Measurements from ENCODE around the gene LMNTD1.
"Not testable (repeated sequence)": the region's sequence is repeated elsewhere in the genome, so short reads cannot be mapped to it uniquely, and the experiment has no call there.

Gene LMNTD1

DNA sequence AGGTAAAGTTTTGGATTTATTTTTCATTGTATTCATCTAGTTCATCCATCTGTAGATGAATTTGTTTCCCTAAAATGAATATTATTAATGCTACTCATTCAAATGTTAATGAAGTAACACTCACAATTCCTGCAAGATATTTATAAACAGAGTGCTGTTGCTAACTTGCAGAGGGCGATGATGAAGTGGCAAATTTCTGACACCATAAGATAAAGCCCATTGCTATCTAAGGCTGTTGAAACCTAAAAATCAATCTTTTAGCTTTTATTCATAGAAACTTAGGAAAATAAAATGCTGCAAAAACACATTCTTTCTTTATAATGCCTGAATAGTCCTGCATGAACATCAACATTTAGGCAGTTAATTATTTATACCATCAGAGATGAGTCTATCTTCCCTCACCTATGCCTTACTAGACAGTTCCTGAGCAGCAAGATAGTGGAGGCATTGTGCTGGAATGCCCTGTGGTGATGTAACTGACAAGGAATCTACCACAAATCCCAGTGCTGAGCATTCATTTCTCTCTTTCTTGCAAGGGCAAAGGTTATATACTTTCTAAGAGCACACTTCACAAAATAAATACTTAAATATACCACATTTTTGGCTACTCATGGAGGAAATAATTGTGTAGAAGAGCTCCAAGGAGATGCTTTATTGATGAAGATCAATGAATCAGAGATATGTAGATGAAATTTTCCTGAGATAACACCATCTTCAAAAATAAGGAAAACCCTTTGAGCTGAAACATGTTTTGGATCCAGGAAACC lies 57.6 kb downstream of the LMNTD1 start:
- peaks cover 2% of the 10 kb centered on the region for H3K9me3 ChIP-seq (ENCODE audit: severe bottlenecking)
- H3K27ac ChIP-seq: no peak overlapping the region
- no peaks in the 10 kb centered on the region for H3K36me3 ChIP-seq
- TF ChIP-seq, protein P1, sequence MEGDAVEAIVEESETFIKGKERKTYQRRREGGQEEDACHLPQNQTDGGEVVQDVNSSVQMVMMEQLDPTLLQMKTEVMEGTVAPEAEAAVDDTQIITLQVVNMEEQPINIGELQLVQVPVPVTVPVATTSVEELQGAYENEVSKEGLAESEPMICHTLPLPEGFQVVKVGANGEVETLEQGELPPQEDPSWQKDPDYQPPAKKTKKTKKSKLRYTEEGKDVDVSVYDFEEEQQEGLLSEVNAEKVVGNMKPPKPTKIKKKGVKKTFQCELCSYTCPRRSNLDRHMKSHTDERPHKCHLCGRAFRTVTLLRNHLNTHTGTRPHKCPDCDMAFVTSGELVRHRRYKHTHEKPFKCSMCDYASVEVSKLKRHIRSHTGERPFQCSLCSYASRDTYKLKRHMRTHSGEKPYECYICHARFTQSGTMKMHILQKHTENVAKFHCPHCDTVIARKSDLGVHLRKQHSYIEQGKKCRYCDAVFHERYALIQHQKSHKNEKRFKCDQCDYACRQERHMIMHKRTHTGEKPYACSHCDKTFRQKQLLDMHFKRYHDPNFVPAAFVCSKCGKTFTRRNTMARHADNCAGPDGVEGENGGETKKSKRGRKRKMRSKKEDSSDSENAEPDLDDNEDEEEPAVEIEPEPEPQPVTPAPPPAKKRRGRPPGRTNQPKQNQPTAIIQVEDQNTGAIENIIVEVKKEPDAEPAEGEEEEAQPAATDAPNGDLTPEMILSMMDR (IDR thresholded peaks at IDR 0.05; ENCODE audit: low read depth, low read length): no peak
- no peaks in the 10 kb centered on the region for H3K27me3 ChIP-seq (ENCODE audit: insufficient read depth, low read depth, severe bottlenecking)
- no peak for DNase-seq
- no peak overlapping the region for H3K4me3 ChIP-seq (ENCODE audit: low read depth, low read length)

DNA sequence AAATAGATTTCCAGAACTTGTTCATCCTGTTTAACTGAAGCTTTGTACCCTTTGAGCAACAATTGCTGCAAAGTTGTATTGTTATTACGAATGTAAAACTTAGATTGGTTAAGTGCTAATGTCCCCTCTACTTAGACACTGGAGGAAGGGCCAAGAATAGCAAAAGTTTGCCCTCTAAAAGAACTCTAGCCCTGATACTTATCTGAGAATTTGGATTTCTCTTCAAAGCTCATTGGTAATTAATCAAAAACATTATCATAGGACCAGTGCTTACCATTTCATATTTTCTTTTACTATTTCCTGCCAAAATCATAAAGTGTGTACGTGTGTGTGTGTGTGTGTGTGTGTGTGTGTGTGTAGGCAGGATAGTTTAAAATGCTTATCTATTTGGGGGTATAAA lies 58.2 kb downstream of the LMNTD1 start:
- Histone ChIP-seq H3K36me3 (no peaks in the 10 kb centered on the region), H3K4me3 (ENCODE audit: low read depth, low read length) (no peak overlapping the region), H3K9me3 (ENCODE audit: severe bottlenecking) (peaks cover 2% of the 10 kb centered on the region), H3K27ac (no peak overlapping the region), H3K27me3 (ENCODE audit: insufficient read depth, low read depth, severe bottlenecking) (no peaks in the 10 kb centered on the region)
- no peak for DNase-seq
- TF ChIP-seq, protein P1 (IDR thresholded peaks at IDR 0.05; ENCODE audit: low read depth, low read length): no peak

DNA sequence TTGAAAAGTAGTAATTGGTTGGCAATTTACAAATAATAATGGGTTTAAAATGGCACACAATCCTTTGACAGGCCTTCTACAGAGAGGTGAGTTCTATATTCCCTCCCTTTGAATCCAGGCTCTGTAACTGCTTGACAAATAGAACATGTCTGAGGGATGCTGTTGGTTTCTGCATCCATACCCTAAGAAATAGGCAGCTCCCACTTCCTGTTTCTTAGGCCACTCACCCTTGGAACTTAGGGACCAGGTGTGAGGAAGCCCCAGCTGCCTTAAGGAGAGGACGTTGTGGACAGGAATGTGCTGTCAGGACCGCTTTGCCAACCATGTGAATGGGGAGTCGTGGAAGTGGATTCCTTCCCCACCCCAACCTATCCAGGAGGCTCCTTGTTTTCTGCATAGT lies 59.4 kb downstream of the LMNTD1 start:
- DNase-seq: no peak
- Histone ChIP-seq H3K9me3 (ENCODE audit: severe bottlenecking) (peaks cover 2% of the 10 kb centered on the region), H3K27ac (no peak overlapping the region), H3K36me3 (no peaks in the 10 kb centered on the region), H3K4me3 (ENCODE audit: low read depth, low read length) (no peak overlapping the region), H3K27me3 (ENCODE audit: insufficient read depth, low read depth, severe bottlenecking) (no peaks in the 10 kb centered on the region)
- TF ChIP-seq, protein P1 (IDR thresholded peaks at IDR 0.05; ENCODE audit: low read depth, low read length): no peak

DNA sequence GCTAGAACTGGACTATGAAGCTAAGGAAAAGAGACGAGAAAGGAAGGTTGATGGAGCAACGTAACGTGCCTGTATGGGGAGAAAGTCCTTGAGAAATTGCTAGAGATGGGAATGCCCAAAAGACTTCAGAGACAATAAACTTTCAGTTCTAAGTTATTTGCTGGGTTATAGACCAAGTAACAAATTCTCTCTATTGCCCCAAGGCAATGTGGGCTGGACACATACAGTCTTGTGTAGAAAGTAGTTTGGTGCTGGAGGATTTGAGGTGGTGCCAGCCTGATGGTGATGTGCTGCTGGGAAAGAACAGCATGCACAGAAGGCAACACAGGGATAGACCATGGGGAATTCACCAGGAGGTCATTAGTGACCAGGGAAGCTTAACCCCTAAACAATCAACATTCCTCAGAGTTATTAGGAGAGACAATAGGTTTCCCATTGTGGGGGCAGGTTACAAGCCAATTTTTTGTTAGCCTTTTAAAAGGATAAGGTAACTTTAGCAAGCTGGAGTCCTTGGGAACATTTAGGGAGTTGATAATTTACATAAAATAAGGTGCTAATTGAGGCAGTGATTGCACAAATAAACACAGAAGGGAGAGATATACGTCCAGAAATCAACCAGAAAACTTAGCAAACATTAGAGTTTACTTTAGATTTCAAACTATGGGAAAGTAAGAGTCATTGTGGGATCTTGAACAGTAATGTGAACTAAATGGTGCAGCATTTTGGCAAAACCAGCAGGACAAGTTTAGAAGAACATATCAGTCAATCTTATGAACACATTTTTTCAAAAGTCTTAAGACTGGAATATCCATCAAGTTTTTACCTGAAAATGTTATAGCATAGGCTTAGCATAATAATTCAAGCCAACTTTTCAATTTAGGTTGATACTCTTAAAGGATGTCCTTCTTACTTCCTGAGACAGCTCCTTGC lies 61.4 kb downstream of the LMNTD1 start:
- no peak overlapping the region for H3K27ac ChIP-seq
- H3K27me3 ChIP-seq (ENCODE audit: insufficient read depth, low read depth, severe bottlenecking): no peaks in the 10 kb centered on the region
- TF ChIP-seq, protein P1 (IDR thresholded peaks at IDR 0.05; ENCODE audit: low read depth, low read length): no peak
- DNase-seq: no peak
- H3K36me3 ChIP-seq: no peaks in the 10 kb centered on the region
- H3K9me3 ChIP-seq (ENCODE audit: severe bottlenecking): no peaks in the 10 kb centered on the region
- H3K4me3 ChIP-seq (ENCODE audit: low read depth, low read length): no peak overlapping the region

DNA sequence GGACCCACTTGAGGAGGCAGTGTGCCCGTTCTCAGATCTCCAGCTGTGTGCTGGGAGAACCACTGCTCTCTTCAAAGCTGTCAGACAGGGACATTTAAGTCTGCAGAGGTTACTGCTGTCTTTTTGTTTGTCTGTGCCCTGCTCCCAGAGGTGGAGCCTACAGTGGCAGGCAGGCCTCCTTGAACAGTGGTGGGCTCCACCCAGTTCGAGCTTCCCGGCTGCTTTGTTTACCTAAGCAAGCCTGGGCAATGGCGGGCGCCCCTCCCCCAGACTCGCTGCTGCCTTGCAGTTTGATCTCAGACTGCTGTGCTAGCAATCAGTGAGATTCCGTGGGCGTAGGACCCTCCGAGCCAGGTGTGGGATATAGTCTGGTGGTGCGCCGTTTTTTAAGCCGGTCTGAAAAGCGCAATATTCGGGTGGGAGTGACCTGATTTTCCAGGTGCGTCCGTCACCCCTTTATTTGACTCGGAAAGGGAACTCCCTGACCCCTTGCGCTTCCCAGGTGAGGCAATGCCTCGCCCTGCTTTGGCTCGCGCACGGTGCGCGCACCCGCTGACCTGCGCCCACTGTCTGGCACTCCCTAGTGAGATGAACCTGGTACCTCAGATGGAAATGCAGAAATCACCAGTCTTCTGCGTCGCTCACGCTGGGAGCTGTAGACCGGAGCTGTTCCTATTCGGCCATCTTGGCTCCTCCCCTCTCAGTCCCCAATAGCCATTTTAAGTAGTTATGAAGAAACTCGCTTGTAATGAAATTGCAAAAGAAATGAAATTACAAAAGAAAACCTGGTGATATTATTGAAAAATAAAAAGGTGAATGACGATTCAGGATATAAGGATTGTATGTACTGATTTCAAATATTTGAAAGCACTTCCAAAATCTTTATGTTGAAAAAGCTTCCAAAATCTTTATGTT lies 63.9 kb downstream of the LMNTD1 start:
- DNase-seq; H3K4me3 ChIP-seq (ENCODE audit: low read depth, low read length); H3K36me3 ChIP-seq; H3K27ac ChIP-seq; H3K27me3 ChIP-seq (ENCODE audit: insufficient read depth, low read depth, severe bottlenecking); H3K9me3 ChIP-seq (ENCODE audit: severe bottlenecking): not testable (repeated sequence)

Data from WERI-Rb-1 (cell line).